ENCODE data around the gene RNF214. TPM values are rescaled to one million over a fixed set of nuclear protein-coding genes. Genes with fewer than 3 reads are reported as not detected.

Gene RNF214
- total and polyA plus RNA-seq, 2 of the 13 experiments (the other 11 are each of a cell fraction or from before 2014, with no cell fraction given) = 10.7 to 12.6 TPM

GRCh38 chr11:117315285-117316196, 83.1 kb downstream of the RNF214 start (continued):
- no peak for TF ChIP-seq ZNF3 (CRISPR knock-in tag; IDR thresholded peaks at IDR 0.05)
- TF ChIP-seq ZFP90 (CRISPR knock-in tag; IDR thresholded peaks at IDR 0.05; ENCODE audit: borderline replicate concordance) = peak; percentile 7; the same call in 1 of the 2 replicates
- 0 out of 2 replicates have a peak, but pooled peaks have one; percentile 35 for TF ChIP-seq ZBTB34 (CRISPR knock-in tag; IDR thresholded peaks at IDR 0.05)
- TF ChIP-seq ZNF772 (CRISPR knock-in tag; IDR thresholded peaks at IDR 0.05) = no peak
- peak; percentile 41 for TF ChIP-seq ZNF883 (CRISPR knock-in tag; IDR thresholded peaks at IDR 0.05; ENCODE audit: not compliant biosample characterization)
- TF ChIP-seq ZNF674 (CRISPR knock-in tag; IDR thresholded peaks at IDR 0.05; ENCODE audit: low read depth) = no peak
- TF ChIP-seq ZNF543 (CRISPR knock-in tag; IDR thresholded peaks at IDR 0.05) = no peak
- no peak for TF ChIP-seq FOXJ3 (CRISPR knock-in tag; IDR thresholded peaks at IDR 0.05; ENCODE audit: borderline replicate concordance)
- TF ChIP-seq ZFP91 (CRISPR knock-in tag; IDR thresholded peaks at IDR 0.05; ENCODE audit: borderline replicate concordance) = peak; percentile 3; the same call in 1 of the 2 replicates
- TF ChIP-seq E2F5 (CRISPR knock-in tag; conservative IDR thresholded peaks at IDR 0.05) = no peak
- no peak for TF ChIP-seq BHLHE40 (IDR thresholded peaks at IDR 0.05; ENCODE audit: low read length)
- 0 out of 2 replicates have a peak, but pooled peaks have one; percentile 5 for TF ChIP-seq KDM5B (CRISPR knock-in tag; IDR thresholded peaks at IDR 0.05; ENCODE audit: borderline replicate concordance)
- no peak for TF ChIP-seq IRF1 (CRISPR knock-in tag; IDR thresholded peaks at IDR 0.05; ENCODE audit: low read depth)
- TF ChIP-seq ZNF263 (CRISPR knock-in tag; IDR thresholded peaks at IDR 0.05) = peak; percentile 4; the same call in 1 of the 2 replicates
- no peak for TF ChIP-seq ZSCAN31 (CRISPR knock-in tag; IDR thresholded peaks at IDR 0.05; ENCODE audit: low read depth)
- peak; percentile 33; the same call in 1 of the 2 replicates for TF ChIP-seq RAD51 (IDR thresholded peaks at IDR 0.05; ENCODE audit: borderline replicate concordance)
- 0 out of 2 replicates have a peak, but pooled peaks have one; percentile 22 for TF ChIP-seq NR1H2 (CRISPR knock-in tag; IDR thresholded peaks at IDR 0.05; ENCODE audit: borderline replicate concordance, low read depth)
- no peak for TF ChIP-seq SNAI1 (CRISPR knock-in tag; IDR thresholded peaks at IDR 0.05; ENCODE audit: borderline replicate concordance)
- no peak for TF ChIP-seq CEBPZ (IDR thresholded peaks at IDR 0.05; ENCODE audit: low read length)
- TF ChIP-seq PAF1 (CRISPR knock-in tag; IDR thresholded peaks at IDR 0.05) = no peak
- no peak for TF ChIP-seq PHF21A (CRISPR knock-in tag; IDR thresholded peaks at IDR 0.05)

Data from HepG2 (cell line).